HL-60 (cell line): Measurements from ENCODE around the gene DCBLD1.

ENCODE experiments used
- CTCF ChIP-seq: IDR thresholded peaks from one replicate; pipeline ENCODE4 v1.5.1; 2011; ENCODE audit warnings: low read length, control low read depth, inconsistent platforms; ENCODE audit not compliant: insufficient read depth
- GABPA ChIP-seq: IDR thresholded peaks from 2 replicates; pipeline ENCODE4 v1.6.1; 2012; ENCODE audit warnings: low read depth
- POLR2AphosphoS5 ChIP-seq: IDR thresholded peaks from 2 replicates; pipeline ENCODE4 v1.6.1; 2012; ENCODE audit warnings: low read depth
- REST ChIP-seq: IDR thresholded peaks from 2 replicates; pipeline ENCODE4 v1.6.1; 2012; ENCODE audit warnings: low read depth; ENCODE audit not compliant: insufficient replicate concordance
- SPI1 ChIP-seq: IDR thresholded peaks from 2 replicates; pipeline ENCODE4 v1.6.1; 2012; ENCODE audit warnings: low read depth, mild to moderate bottlenecking, borderline replicate concordance

GRCh38 chr6:117469791-117470190 lies 12.7 kb upstream of the DCBLD1 start:
- TF ChIP-seq CTCF (no peak), REST (no peak), POLR2AphosphoS5 (no peak), GABPA (no peak), SPI1 (no peak)
